IMR-90 (cell line): ENCODE measurements around the gene TRIM32. TPM values are rescaled to one million over a fixed set of nuclear protein-coding genes. Genes with fewer than 3 reads are reported as not detected.

Source experiments
- ATAC-seq: fragments of 200-7000 bp; cut with Tn5 transposase; 2 replicates; pipeline ENCODE4 v1.9.1; 2020; ENCODE audit warnings: low read depth, mild to moderate bottlenecking, moderate library complexity
- Bru-seq: library from RNA; stranded (reverse); fragments of 400-500 nt; gene quantifications from one replicate; lab custom pipeline; 2021; lab: Mats Ljungman, UMichigan
- BruChase-seq, 2 experiments: library from RNA; stranded (reverse); fragments of 400-500 nt; gene quantifications; one replicate each; lab custom pipeline; 2021; lab: Mats Ljungman, UMichigan
- BruUV-seq: library from RNA; stranded (reverse); fragments of 400-500 nt; replicated peaks from 2 replicates; lab custom pipeline; 2021; lab: Mats Ljungman, UMichigan
- CTCF ChIA-PET: fragments of 300-600 bp; formaldehyde crosslinking; extraction: SDS; loops from one replicate; lab custom pipeline; 2021; ENCODE audit warnings: antibody characterized with exemption; lab: Yijun Ruan, JAX
- POLR2A ChIA-PET: fragments of 300-600 bp; sonication (Branson Sonifier 250); formaldehyde crosslinking; loops from one replicate; lab custom pipeline; 2022; ENCODE audit warnings: antibody characterized with exemption; ENCODE audit not compliant: unreplicated experiment; lab: Charles Lee
- DNase-seq: peaks from one replicate; pipeline ENCODE4 v3.0.0; 2013
- H2AFZ ChIP-seq: replicated peaks from 2 replicates; pipeline ENCODE3; 2013; ENCODE audit warnings: low read length, mild to moderate bottlenecking; ENCODE audit not compliant: poor library complexity
- H2AK5ac ChIP-seq: 2 replicates; pipeline ENCODE4 v1.6.1; 2013; ENCODE audit warnings: low read depth, low read length, inconsistent platforms
- H2AK9ac ChIP-seq: replicated peaks from 2 replicates; pipeline ENCODE3; 2013; ENCODE audit warnings: mild to moderate bottlenecking, low read depth, low read length, moderate library complexity; ENCODE audit not compliant: poor library complexity
- H2BK120ac ChIP-seq: 2 replicates; pipeline ENCODE4 v1.6.1; 2013; ENCODE audit warnings: low read depth, low read length, inconsistent platforms
- H2BK15ac ChIP-seq: 3 replicates; pipeline ENCODE4 v1.6.1; 2013; ENCODE audit warnings: low read depth, low read length, inconsistent platforms
- H2BK20ac ChIP-seq: 2 replicates; pipeline ENCODE4 v1.6.1; 2013; ENCODE audit warnings: low read depth, mild to moderate bottlenecking, inconsistent platforms, low read length, moderate library complexity
- H2BK5ac ChIP-seq: 2 replicates; pipeline ENCODE4 v1.6.1; 2013; ENCODE audit warnings: mild to moderate bottlenecking, low read depth, low read length, inconsistent platforms; ENCODE audit not compliant: poor library complexity, severe bottlenecking
- H3K14ac ChIP-seq: replicated peaks from 2 replicates; pipeline ENCODE4 v1.6.1; 2013; ENCODE audit warnings: low read depth, low read length, inconsistent platforms
- H3K18ac ChIP-seq: 2 replicates; pipeline ENCODE4 v1.6.1; 2013; ENCODE audit warnings: low read depth, low read length, control low read depth
- H3K23ac ChIP-seq: 2 replicates; pipeline ENCODE4 v1.6.1; 2013; ENCODE audit warnings: low read depth, low read length, inconsistent platforms
- H3K27ac ChIP-seq: 2 replicates; pipeline ENCODE4 v1.5.1; 2013; ENCODE audit warnings: mild to moderate bottlenecking, control low read depth, low read length; ENCODE audit not compliant: insufficient read depth
- H3K27me3 ChIP-seq: 2 replicates; pipeline ENCODE4 v1.6.1; 2013; ENCODE audit warnings: low read length; ENCODE audit not compliant: control insufficient read depth, insufficient read depth
- H3K36me3 ChIP-seq: 2 replicates; pipeline ENCODE4 v1.6.1; 2013; ENCODE audit warnings: low read length, mixed read lengths; ENCODE audit not compliant: control insufficient read depth, insufficient read depth
- H3K4ac ChIP-seq: 2 replicates; pipeline ENCODE4 v1.6.1; 2013; ENCODE audit warnings: low read depth, low read length, inconsistent platforms
- H3K4me1 ChIP-seq: 2 replicates; pipeline ENCODE4 v1.6.1; 2013; ENCODE audit warnings: low read length, mixed read lengths; ENCODE audit not compliant: control insufficient read depth, insufficient read depth
- H3K4me2 ChIP-seq: 2 replicates; pipeline ENCODE4 v1.6.1; 2013; ENCODE audit warnings: low read depth, mild to moderate bottlenecking, control low read depth, low read length, moderate library complexity
- H3K4me3 ChIP-seq: 2 replicates; pipeline ENCODE4 v1.5.1; 2013; ENCODE audit warnings: low read depth, mild to moderate bottlenecking, control low read depth, low read length, moderate library complexity; ENCODE audit not compliant: insufficient read depth
- H3K56ac ChIP-seq: 2 replicates; pipeline ENCODE4 v1.6.1; 2013; ENCODE audit warnings: low read length, inconsistent platforms; ENCODE audit not compliant: insufficient read depth; ENCODE audit errors: extremely low read depth
- H3K79me1 ChIP-seq, 2 experiments: 2 replicates each; pipeline ENCODE4 v1.6.1; 2013; ENCODE audit warnings: low read length in 2 of 2, inconsistent platforms in 1 of 2, low read depth in 1 of 2
- H3K9ac ChIP-seq: 2 replicates; pipeline ENCODE4 v1.6.1; 2013; ENCODE audit warnings: low read depth, low read length, control low read depth
- H3K9me1 ChIP-seq: 2 replicates; pipeline ENCODE4 v1.6.1; 2013; ENCODE audit warnings: low read length, inconsistent platforms; ENCODE audit not compliant: insufficient read depth
- H3K9me3 ChIP-seq: 2 replicates; pipeline ENCODE4 v1.6.1; 2013; ENCODE audit warnings: low read length; ENCODE audit not compliant: control insufficient read depth, insufficient read depth
- H4K20me1 ChIP-seq: 2 replicates; pipeline ENCODE4 v1.6.1; 2013; ENCODE audit warnings: low read length, inconsistent platforms; ENCODE audit not compliant: insufficient read depth
- H4K5ac ChIP-seq: 2 replicates; pipeline ENCODE4 v1.6.1; 2013; ENCODE audit warnings: mild to moderate bottlenecking, low read depth, low read length, control low read depth
- H4K8ac ChIP-seq, 2 experiments: 2 replicates each; pipeline ENCODE4 v1.6.1; 2013; ENCODE audit warnings: low read depth in 2 of 2, low read length in 2 of 2, control low read depth in 1 of 2, inconsistent platforms in 1 of 2
- H4K91ac ChIP-seq: 2 replicates; pipeline ENCODE4 v1.6.1; 2013; ENCODE audit warnings: low read depth, low read length, inconsistent platforms; ENCODE audit not compliant: insufficient read depth
- CEBPB ChIP-seq: IDR thresholded peaks from 2 replicates; pipeline ENCODE4 v1.6.1; 2012; ENCODE audit warnings: low read depth, low read length, improper control_type of control experiment
- MXI1 ChIP-seq: IDR thresholded peaks from 2 replicates; pipeline ENCODE4 v1.6.1; 2012; ENCODE audit warnings: low read depth, mild to moderate bottlenecking, low read length, moderate library complexity, borderline replicate concordance
- NFE2L2 ChIP-seq: fragments of 150-350 bp; IDR thresholded peaks from 2 replicates; pipeline ENCODE4 v1.6.1; 2016; ENCODE audit warnings: low read depth, mild to moderate bottlenecking, low read length
- POLR2A ChIP-seq: IDR thresholded peaks from 2 replicates; pipeline ENCODE4 v1.6.1; 2012; ENCODE audit warnings: mild to moderate bottlenecking, low read depth, low read length
- RFX5 ChIP-seq: IDR thresholded peaks from 2 replicates; pipeline ENCODE4 v1.8.0; 2012; ENCODE audit warnings: low read depth, mild to moderate bottlenecking, low read length, moderate library complexity
- WGBS, 2 experiments: methylation state at CpG; one replicate each; pipeline versions ENCODE4 v1.1.5 to v1.1.7; 2013; ENCODE audit warnings: missing lambda C conversion rate in 2 of 2; ENCODE audit not compliant: insufficient read length in 1 of 2; ENCODE audit errors: extremely low coverage in 2 of 2; 5-methylcytosine and 5-hydroxymethylcytosine counted together
- dilution Hi-C: fragments of 300-500 bp; cut with HindIII; formaldehyde crosslinking; loops from one replicate; pipeline ENCODE4 v1.14.3; 2018; ENCODE audit warnings: low sequenced_read_pairs; ENCODE audit not compliant: unreplicated experiment
- in situ Hi-C: fragments of 300-500 bp; cut with MboI; formaldehyde crosslinking; loops from 3 replicates; pipeline ENCODE4 v1.14.3; 2019; ENCODE audit warnings: low sequenced_read_pairs, inconsistent platforms, mixed read lengths
- intact Hi-C: fragments of 100-400 bp; cut with micrococcal nuclease; formaldehyde crosslinking; loops from 2 replicates; pipeline ENCODE4 v1.10.0; 2022
- long read RNA-seq: library from polyadenylated mRNA; unstranded; transcript quantifications from one replicate; pipeline ENCODE4 v2.0.0, GENCODE V29; 2021; ENCODE audit not compliant: unreplicated experiment
- polyA plus RNA-seq, 3 experiments: library from polyadenylated mRNA; depleted of rRNA; stranded (reverse); fragments of >200 nt; gene quantifications; 2 replicates each; pipeline ENCODE4 v1.2.3, GENCODE V29; 2012; ENCODE audit warnings: low replicate concordance in 1 of 3
- total RNA-seq: library from RNA; depleted of rRNA; stranded (reverse); fragments of >200 nt; gene quantifications from 2 replicates; pipeline ENCODE4 v1.2.3, GENCODE V29; 2012; rRNA removed

TRIM32 gene, protein sequence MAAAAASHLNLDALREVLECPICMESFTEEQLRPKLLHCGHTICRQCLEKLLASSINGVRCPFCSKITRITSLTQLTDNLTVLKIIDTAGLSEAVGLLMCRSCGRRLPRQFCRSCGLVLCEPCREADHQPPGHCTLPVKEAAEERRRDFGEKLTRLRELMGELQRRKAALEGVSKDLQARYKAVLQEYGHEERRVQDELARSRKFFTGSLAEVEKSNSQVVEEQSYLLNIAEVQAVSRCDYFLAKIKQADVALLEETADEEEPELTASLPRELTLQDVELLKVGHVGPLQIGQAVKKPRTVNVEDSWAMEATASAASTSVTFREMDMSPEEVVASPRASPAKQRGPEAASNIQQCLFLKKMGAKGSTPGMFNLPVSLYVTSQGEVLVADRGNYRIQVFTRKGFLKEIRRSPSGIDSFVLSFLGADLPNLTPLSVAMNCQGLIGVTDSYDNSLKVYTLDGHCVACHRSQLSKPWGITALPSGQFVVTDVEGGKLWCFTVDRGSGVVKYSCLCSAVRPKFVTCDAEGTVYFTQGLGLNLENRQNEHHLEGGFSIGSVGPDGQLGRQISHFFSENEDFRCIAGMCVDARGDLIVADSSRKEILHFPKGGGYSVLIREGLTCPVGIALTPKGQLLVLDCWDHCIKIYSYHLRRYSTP
- total RNA-seq (30.3 and 31.0 TPM in 2 replicates), polyA plus RNA-seq (2012; rRNA removed) (11.7 and 12.8 TPM in 2 replicates), Bru-seq, nascent RNA (percentile 83 among the genes with signal in this experiment), BruChase-seq, experiment 1, labeled RNA remaining after a 6-hour chase (percentile 71 among the genes with signal in this experiment), BruChase-seq, experiment 2, labeled RNA remaining after a 2-hour chase (percentile 90 among the genes with signal in this experiment)
- 7.0 and 7.6 TPM in 2 replicates for polyA plus RNA-seq (2012; cell fraction: cytosol; rRNA removed)
- polyA plus RNA-seq (2012; cell fraction: nucleus; rRNA removed; ENCODE audit: low replicate concordance) = 12.8 and 13.3 TPM in 2 replicates
- long read RNA-seq, transcript TRIM32-201 (2 exons, 3,688 nt) = major isoform, 13 of 23 reads
- long read RNA-seq, transcript TRIM32-203 (2 exons, 3,717 nt) = minor isoform, 6 of 23 reads
- long read RNA-seq, partial matches to known transcripts = 0 of 23 reads
- long read RNA-seq, other reads (novel, unspliced or antisense) = 4 of 23 reads

DNA sequence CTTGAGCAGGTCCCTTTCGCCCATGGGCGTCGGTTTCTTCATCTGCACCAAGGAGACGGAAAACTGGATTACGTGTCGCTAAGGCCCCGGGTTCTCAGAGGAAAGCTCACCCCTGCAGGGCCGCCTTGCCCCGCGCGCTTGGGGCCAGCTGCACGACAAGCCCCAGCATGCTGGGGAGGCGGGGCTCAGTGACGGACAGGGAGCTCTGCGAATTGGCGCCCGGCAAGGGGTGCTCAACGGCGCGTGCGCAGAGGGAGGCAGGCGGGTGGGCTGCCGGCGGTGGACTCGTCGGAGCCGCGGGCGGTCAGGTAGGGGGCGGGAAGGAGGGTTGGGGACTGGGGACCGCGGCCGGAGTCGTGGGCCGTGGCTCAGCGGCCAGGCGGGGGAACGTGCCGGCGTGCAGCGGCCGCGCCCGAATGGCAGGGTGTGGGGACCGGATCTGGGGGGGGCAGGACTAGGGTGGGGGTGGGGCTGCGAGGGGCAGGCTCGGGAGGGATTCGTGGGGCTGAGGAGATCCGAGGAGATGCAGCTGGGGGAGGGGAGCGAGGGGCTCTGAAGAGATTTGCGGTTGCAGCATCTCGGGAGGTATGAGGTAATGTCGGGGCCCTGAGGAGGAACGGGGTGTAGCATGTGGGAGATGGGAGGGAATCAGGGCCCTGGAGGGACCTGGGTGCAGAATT lies at the start of gene TRIM32:
TRIM32 (plus strand) TSS at position 232 of the 680 bp plus-strand sequence. CDS start 10,438 bp downstream, outside the sequence.
- no TSS peak for BruUV-seq
- Histone ChIP-seq H3K9me1 (peaks cover 21% of the 10 kb centered on the region), H3K9me3 (no peaks in the 10 kb centered on the region), H3K4ac (peak within 1 kb of the TSS; percentile 94), H2BK5ac (peak within 1 kb of the TSS; percentile 98), H3K4me3 (peak within 1 kb of the TSS; percentile 96), H3K27ac (peak within 1 kb of the TSS; percentile 95), H3K4me1 (peaks cover 13% of the 10 kb centered on the region), H4K5ac (peak within 1 kb of the TSS; percentile 90), H3K36me3 (no peaks in the 10 kb centered on the region; the same call in 1 of the 2 replicates), H3K23ac (peak within 1 kb of the TSS; percentile 99), H2BK15ac (peak within 1 kb of the TSS; percentile 77; the same call in 1 of the 3 replicates), H3K4me2 (peak within 1 kb of the TSS; percentile 99), H2AK9ac (peak within 1 kb of the TSS; percentile 96), H3K18ac (peak within 1 kb of the TSS; percentile 87), H4K8ac (peak within 1 kb of the TSS; percentile 79 to 96), H2AFZ (peak within 1 kb of the TSS; percentile 97), H4K20me1 (peaks cover 38% of the 10 kb centered on the region), H2AK5ac (peak within 1 kb of the TSS; percentile 85), H2BK120ac (peak within 1 kb of the TSS; percentile 83), H2BK20ac (peak within 1 kb of the TSS; percentile 78), H3K56ac (peak within 1 kb of the TSS; percentile 85), H3K14ac (peak within 1 kb of the TSS; percentile 98), H4K91ac (peak within 1 kb of the TSS; percentile 80), H3K9ac (peak within 1 kb of the TSS; percentile 97), H3K27me3 (no peaks in the 10 kb centered on the region), H3K79me1 (peaks cover 41 to 57% of the 10 kb centered on the region in 2 experiments)
- ChIA-PET CTCF (interaction anchor here (0.9 kb wide), 1 partner anchor 12 kb away, joined by 3 read pairs; no protein-coding TSS in a partner anchor), POLR2A (no interaction called here)
- in situ Hi-C loops = no loop called here
- 0% methylated on average over 14 of the region's 54 CpGs; no CpG with 5 or more reads in 1 of the 2 experiments for WGBS, 2 experiments
- dilution Hi-C loops = no loop called here
- ATAC-seq (peak; percentile 96), DNase-seq (peak; percentile 81)
- intact Hi-C loops = no loop called here
- TF ChIP-seq CEBPB (peak; percentile 30; the same call in 1 of the 2 replicates), MXI1 (0 out of 2 replicates have a peak, but pooled peaks have one; percentile 23), RFX5 (no peak), POLR2A (peak; percentile 35; the same call in 1 of the 2 replicates), NFE2L2 (no peak)
